ENCODE results near the gene CPB2. TPM values are rescaled to one million over a fixed set of nuclear protein-coding genes. Genes with fewer than 3 reads are reported as not detected.

The CPB2 gene, protein sequence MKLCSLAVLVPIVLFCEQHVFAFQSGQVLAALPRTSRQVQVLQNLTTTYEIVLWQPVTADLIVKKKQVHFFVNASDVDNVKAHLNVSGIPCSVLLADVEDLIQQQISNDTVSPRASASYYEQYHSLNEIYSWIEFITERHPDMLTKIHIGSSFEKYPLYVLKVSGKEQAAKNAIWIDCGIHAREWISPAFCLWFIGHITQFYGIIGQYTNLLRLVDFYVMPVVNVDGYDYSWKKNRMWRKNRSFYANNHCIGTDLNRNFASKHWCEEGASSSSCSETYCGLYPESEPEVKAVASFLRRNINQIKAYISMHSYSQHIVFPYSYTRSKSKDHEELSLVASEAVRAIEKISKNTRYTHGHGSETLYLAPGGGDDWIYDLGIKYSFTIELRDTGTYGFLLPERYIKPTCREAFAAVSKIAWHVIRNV
- not detected for total RNA-seq (ENCODE audit: unreplicated experiment)
- long read RNA-seq, result 0 reads

DNA sequence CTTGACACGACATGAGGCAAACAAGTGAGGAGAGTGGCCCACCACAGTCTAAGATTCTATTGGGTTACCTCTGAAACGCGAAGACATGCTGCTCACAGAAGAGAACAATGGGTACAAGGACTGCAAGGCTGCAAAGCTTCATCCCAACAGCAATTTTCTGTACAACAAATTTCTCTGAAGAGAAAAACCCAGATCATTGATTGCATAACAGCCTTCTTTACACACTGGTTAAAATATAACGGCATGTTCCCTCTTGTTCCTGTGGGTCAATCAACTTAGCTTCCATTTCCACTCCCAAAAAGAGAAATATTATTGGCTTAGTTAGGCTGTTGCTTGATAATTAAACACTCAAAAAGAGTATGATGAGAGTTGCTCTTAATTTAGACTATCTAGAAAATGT, at the start of gene CPB2:
TSS of gene CPB2 (minus strand) at position 166 of the 400 bp plus-strand sequence. CDS start at position 142, 24 bp downstream.
- H3K27me3 Mint-ChIP-seq (ENCODE audit: unreplicated experiment), result peaks cover 3% of the 10 kb centered on the region
- TF ChIP-seq, protein P1, sequence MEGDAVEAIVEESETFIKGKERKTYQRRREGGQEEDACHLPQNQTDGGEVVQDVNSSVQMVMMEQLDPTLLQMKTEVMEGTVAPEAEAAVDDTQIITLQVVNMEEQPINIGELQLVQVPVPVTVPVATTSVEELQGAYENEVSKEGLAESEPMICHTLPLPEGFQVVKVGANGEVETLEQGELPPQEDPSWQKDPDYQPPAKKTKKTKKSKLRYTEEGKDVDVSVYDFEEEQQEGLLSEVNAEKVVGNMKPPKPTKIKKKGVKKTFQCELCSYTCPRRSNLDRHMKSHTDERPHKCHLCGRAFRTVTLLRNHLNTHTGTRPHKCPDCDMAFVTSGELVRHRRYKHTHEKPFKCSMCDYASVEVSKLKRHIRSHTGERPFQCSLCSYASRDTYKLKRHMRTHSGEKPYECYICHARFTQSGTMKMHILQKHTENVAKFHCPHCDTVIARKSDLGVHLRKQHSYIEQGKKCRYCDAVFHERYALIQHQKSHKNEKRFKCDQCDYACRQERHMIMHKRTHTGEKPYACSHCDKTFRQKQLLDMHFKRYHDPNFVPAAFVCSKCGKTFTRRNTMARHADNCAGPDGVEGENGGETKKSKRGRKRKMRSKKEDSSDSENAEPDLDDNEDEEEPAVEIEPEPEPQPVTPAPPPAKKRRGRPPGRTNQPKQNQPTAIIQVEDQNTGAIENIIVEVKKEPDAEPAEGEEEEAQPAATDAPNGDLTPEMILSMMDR (IDR thresholded peaks at IDR 0.05; ENCODE audit: unreplicated experiment), result no peak
- DNase-seq (ENCODE audit: low spot score), result no peak
- H3K9me3 Mint-ChIP-seq (ENCODE audit: unreplicated experiment), result no peaks in the 10 kb centered on the region
- no peaks in the 10 kb centered on the region for H3K36me3 Mint-ChIP-seq (ENCODE audit: low read depth, unreplicated experiment)
- H3K4me1 Mint-ChIP-seq (ENCODE audit: unreplicated experiment), result peaks cover 32% of the 10 kb centered on the region
- H3K4me3 Mint-ChIP-seq (ENCODE audit: unreplicated experiment), result no peak within 1 kb of the TSS
- no peak within 1 kb of the TSS for H3K27ac Mint-ChIP-seq (ENCODE audit: unreplicated experiment)

DNA sequence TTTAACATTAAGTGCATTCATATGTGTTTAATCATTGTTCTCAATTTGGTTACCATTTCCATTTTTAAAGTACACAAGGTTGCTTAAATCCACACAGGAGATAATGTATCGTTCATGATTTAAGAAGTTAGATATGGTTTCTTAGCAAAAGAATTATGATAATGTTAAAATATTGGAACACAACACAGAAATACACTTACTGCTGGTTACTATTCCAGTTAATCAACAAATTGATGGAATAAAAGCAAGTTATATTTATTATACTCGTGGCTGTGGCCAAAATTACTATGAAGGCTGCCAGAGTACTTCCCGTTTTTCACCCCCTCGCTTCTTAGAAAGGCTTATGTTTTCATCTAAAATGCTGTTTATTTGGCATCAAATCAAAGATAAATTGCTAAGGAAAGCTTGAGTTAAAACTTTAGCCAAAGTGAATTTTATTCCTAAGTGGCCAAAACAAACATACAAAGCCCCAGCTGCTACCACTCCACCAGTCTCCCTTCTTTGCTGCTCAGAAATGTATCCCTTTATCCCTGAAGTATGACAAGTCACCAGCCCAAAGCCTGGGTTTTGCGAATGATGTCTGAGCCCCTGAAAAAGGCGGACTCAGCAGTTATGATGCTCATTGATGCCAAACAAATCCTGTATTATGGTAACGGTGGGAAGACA, 49.4 kb upstream of the CPB2 start:
- no peak overlapping the region for H3K4me3 Mint-ChIP-seq (ENCODE audit: unreplicated experiment)
- no peaks in the 10 kb centered on the region for H3K36me3 Mint-ChIP-seq (ENCODE audit: low read depth, unreplicated experiment)
- no peak for DNase-seq (ENCODE audit: low spot score)
- no peaks in the 10 kb centered on the region for H3K4me1 Mint-ChIP-seq (ENCODE audit: unreplicated experiment)
- H3K27ac Mint-ChIP-seq (ENCODE audit: unreplicated experiment), result no peak overlapping the region
- TF ChIP-seq, protein P1 (IDR thresholded peaks at IDR 0.05; ENCODE audit: unreplicated experiment), result no peak
- no peaks in the 10 kb centered on the region for H3K9me3 Mint-ChIP-seq (ENCODE audit: unreplicated experiment)
- H3K27me3 Mint-ChIP-seq (ENCODE audit: unreplicated experiment), result peaks cover 1% of the 10 kb centered on the region

DNA sequence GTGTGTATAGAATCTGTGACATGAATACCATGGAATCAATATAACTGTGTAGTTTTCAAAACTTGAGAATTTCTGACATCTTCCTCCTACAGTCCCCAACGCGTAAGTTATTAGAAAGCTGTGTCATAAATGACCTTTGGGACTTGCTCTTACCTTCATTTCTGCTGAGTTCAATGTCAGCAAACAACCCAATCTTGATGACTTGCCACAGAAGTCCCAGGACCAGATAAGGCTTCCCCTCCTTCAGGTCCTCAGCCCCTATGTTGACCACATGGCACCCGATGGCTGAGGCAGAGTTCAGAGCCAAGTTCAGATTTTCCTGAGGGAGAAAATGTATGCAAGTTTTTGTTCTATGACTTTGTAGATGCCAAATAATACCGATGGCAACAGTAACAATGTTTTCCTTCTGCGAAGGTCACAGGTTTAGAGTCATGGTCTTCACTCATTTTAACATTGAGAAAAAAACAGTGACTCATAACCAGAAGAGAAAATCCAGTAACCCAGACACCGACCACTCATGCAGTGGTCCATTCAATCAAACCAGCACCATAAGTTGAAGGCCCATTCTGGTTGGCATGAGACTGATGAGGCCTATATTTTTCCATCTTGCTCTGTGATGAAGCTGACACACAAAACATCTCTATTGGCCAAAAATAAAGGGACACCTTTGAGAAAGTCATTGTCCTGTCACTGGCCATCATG, 47.9 kb upstream of the CPB2 start:
- no peaks in the 10 kb centered on the region for H3K36me3 Mint-ChIP-seq (ENCODE audit: low read depth, unreplicated experiment)
- no peaks in the 10 kb centered on the region for H3K4me1 Mint-ChIP-seq (ENCODE audit: unreplicated experiment)
- no peak overlapping the region for H3K4me3 Mint-ChIP-seq (ENCODE audit: unreplicated experiment)
- no peak overlapping the region for H3K27ac Mint-ChIP-seq (ENCODE audit: unreplicated experiment)
- TF ChIP-seq, protein P1 (IDR thresholded peaks at IDR 0.05; ENCODE audit: unreplicated experiment), result no peak
- no peaks in the 10 kb centered on the region for H3K9me3 Mint-ChIP-seq (ENCODE audit: unreplicated experiment)
- H3K27me3 Mint-ChIP-seq (ENCODE audit: unreplicated experiment), result peaks cover 1% of the 10 kb centered on the region
- DNase-seq (ENCODE audit: low spot score), result no peak

DNA sequence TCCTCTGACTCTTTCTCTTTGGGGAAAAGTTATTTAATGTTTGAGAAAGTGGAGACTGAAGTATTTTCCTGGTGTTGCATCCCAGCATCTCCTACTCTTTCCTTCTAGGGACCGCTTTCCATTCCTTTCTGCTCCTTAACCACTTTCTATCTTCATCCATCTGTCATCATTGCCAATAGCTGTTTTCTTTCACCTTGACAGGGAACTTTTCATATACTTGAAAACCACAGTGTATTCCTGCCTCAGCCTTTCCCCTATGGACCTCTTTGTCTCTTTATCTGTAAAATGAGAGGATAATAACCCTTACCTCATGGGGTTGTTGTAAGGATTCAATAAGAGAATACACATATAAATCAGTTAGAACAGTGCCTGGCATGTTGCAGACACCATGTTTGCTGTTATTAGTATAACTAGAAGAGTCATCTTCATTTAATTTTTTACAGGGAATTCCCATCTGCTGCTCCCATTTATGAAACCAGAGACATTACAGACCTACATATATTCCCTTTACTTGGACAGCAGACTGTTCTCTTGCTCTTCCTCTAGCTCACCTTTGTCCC, 45.4 kb upstream of the CPB2 start:
- H3K27ac Mint-ChIP-seq (ENCODE audit: unreplicated experiment), result no peak overlapping the region
- DNase-seq (ENCODE audit: low spot score), result no peak
- peaks cover 1% of the 10 kb centered on the region for H3K27me3 Mint-ChIP-seq (ENCODE audit: unreplicated experiment)
- no peaks in the 10 kb centered on the region for H3K36me3 Mint-ChIP-seq (ENCODE audit: low read depth, unreplicated experiment)
- TF ChIP-seq, protein P1 (IDR thresholded peaks at IDR 0.05; ENCODE audit: unreplicated experiment), result no peak
- no peaks in the 10 kb centered on the region for H3K4me1 Mint-ChIP-seq (ENCODE audit: unreplicated experiment)
- no peaks in the 10 kb centered on the region for H3K9me3 Mint-ChIP-seq (ENCODE audit: unreplicated experiment)
- H3K4me3 Mint-ChIP-seq (ENCODE audit: unreplicated experiment), result no peak overlapping the region
